22Rv1 (cell line): ENCODE results near the gene ABHD12.

Source experiments
- CTCF ChIP-seq: fragments of 450-650 bp; IDR thresholded peaks from 2 replicates; pipeline ENCODE4 v1.5.1; 2017; ENCODE audit warnings: mild to moderate bottlenecking
- ZFX ChIP-seq: fragments of 450-650 bp; IDR thresholded peaks from 2 replicates; pipeline ENCODE4 v1.6.1; 2017; ENCODE audit warnings: antibody characterized with exemption, borderline replicate concordance

- no peak for TF ChIP-seq CTCF
- TF ChIP-seq ZFX, result no peak
Measured at GRCh38 chr20:25285856-25286798, 104.5 kb downstream of the ABHD12 start.
